D721Med (cell line): ENCODE measurements around the gene GGTLC1.

Source experiments
- DNase-seq: peaks from one replicate; pipeline ENCODE4 v3.0.0; 2011; ENCODE audit warnings: low spot score; ENCODE audit not compliant: insufficient read length
- FAIRE-seq: peaks from 2 replicates; lab custom pipeline; 2011; peaks lifted over from hg19 to GRCh38; lab: Jason Lieb, UNC
- TF ChIP-seq, protein P1 (sequence below): IDR thresholded peaks from 2 replicates; pipeline ENCODE4 v1.5.1; 2012; ENCODE audit warnings: mild to moderate bottlenecking, control low read depth; ENCODE audit not compliant: insufficient read depth; ENCODE audit errors: missing control alignments

Gene GGTLC1

DNA sequence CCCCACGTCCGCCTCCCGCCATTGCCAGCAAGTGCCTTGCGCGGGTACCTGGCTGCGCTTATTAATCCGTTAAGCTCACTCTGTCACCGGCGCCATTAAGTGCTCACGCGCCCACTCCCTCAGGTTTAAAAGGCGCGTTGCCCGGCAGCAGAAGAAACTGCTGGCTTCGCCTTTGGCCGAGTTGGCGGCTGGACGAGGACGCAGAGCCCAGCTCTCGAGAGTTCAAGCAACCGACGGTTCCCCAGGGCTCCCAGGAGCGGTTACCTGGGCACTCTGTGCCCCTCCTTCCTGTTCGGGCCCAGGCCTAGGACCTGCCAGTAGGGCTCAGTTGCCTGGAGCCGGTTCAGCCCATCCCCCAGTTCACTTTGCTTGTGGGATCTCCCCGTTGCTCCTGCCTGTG is at the start of gene GGTLC1:
GGTLC1 (minus strand) TSS at position 219 of the 400 bp plus-strand sequence. CDS start 2,168 bp downstream, outside the sequence.
- DNase-seq (no peak), FAIRE-seq (no peak)
- TF ChIP-seq, protein P1, sequence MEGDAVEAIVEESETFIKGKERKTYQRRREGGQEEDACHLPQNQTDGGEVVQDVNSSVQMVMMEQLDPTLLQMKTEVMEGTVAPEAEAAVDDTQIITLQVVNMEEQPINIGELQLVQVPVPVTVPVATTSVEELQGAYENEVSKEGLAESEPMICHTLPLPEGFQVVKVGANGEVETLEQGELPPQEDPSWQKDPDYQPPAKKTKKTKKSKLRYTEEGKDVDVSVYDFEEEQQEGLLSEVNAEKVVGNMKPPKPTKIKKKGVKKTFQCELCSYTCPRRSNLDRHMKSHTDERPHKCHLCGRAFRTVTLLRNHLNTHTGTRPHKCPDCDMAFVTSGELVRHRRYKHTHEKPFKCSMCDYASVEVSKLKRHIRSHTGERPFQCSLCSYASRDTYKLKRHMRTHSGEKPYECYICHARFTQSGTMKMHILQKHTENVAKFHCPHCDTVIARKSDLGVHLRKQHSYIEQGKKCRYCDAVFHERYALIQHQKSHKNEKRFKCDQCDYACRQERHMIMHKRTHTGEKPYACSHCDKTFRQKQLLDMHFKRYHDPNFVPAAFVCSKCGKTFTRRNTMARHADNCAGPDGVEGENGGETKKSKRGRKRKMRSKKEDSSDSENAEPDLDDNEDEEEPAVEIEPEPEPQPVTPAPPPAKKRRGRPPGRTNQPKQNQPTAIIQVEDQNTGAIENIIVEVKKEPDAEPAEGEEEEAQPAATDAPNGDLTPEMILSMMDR, result no peak

DNA sequence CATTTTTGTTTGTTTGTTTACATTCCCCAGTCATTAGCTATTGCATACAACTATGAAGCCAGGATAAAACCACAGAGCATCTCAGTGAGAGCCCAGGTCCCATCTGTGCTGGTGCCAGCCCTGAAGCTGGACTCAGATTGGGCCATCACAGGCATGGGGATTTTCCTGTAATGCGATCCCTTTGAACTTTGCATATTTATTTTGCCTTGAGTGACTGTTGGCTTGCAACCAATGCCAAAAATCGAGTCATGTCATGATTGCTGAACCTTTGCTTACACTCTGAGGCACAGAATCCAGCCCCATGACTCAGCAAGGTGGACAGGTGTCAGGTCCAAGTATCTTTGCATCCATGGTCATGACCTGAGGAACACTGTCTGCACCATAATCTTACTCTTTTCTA is 46.2 kb upstream of the GGTLC1 start:
- FAIRE-seq (no peak), DNase-seq (no peak)
- TF ChIP-seq, protein P1, result no peak

DNA sequence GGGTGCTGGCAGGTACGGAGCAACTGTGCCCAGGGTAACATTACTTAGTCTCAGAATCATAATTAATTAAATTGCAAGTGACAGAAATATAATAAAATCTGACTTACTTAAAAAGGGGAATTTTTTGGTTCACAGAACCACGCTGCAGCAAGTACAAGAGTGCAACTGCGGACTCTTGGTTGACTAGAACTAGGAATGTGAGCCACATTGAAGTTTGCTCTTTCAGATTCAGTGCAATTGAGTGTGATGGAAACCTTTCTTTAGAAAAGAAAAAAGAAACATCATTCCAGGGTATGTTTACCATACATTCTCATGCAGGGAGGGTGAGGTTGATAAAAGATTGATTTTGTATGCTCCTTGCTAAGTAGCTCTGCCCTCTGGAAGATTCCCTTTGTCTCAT is 45.0 kb upstream of the GGTLC1 start:
- no peak for FAIRE-seq

GRCh38 chr20:24033151-24033550 is 44.6 kb upstream of the GGTLC1 start:
- no peak for DNase-seq
- no peak for FAIRE-seq
- TF ChIP-seq, protein P1, result no peak

More for the DNA sequence above, 45.0 kb upstream of the GGTLC1 start:
- TF ChIP-seq, protein P1, result no peak
- no peak for DNase-seq

DNA sequence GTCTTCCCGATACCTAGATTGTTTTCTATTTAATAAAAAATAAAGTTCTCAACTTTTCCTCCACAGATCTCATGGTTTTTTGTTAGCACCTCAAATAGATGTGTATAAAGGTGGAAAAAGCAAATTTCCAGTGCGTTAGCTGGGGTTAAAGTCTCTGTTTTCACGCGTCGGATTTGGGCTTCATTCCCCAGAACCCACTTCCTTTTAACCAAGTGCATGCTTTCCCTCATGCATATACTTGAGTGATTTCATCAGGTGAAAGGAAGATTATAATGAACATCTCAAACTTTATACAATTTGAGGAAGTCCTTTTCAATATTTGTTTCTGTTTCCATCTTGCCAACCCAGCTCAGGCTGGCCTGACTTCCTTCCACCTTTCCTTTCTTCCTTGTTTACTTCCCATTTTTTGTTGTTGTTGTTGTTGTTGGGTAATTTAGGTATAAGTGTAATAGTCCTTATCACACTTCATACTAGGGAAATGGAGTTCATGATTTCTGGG is 43.9 kb upstream of the GGTLC1 start:
- DNase-seq, result no peak
- TF ChIP-seq, protein P1, result no peak
- no peak for FAIRE-seq

- no peak for FAIRE-seq
- TF ChIP-seq, protein P1, result no peak
- no peak for DNase-seq
Measured at GRCh38 chr20:24027229-24027628, 38.6 kb upstream of the GGTLC1 start.

DNA sequence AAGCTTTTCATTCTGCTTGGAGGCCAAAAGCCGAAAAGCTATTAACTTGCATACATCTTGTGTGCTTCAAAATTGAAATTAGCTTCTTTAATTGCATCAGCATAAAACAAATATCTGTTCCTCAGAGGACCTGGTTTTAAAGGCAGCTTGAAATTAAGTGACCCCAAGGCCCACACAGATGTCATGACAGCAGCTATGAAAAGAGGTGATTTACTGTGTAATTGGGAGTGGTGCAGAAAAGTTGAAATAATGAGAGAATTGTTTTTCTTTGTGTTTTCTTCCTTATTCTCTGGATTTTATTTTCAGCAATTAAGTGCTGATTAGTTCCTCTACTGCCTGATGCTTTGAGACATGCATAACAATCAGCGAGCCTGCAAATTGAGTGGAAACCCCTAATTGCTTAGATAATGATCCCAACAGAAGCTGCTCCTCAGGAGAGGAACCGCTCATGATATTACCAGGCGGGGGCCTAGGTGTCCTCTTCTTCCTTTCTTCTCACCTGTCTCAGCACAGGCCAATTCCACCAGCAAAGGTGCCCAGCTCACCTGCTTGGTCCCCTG is 34.1 kb upstream of the GGTLC1 start:
- FAIRE-seq (no peak), DNase-seq (no peak)

More for the DNA sequence above, 34.1 kb upstream of the GGTLC1 start:
- TF ChIP-seq, protein P1, result no peak
